HG02852 (cell line): ENCODE measurements around the gene EDC3.

ENCODE experiments used
- ATAC-seq: cut with Tn5 transposase; IDR thresholded peaks from one replicate; pipeline ENCODE4 v1.9.1; 2021; ENCODE audit warnings: mild to moderate bottlenecking, moderate library complexity; ENCODE audit not compliant: unreplicated experiment

EDC3 gene

GRCh38 chr15:74626752-74627692, 68.8 kb downstream of the EDC3 start:
- no peak for ATAC-seq

GRCh38 chr15:74626336-74626735, 69.5 kb downstream of the EDC3 start:
- no peak for ATAC-seq

DNA sequence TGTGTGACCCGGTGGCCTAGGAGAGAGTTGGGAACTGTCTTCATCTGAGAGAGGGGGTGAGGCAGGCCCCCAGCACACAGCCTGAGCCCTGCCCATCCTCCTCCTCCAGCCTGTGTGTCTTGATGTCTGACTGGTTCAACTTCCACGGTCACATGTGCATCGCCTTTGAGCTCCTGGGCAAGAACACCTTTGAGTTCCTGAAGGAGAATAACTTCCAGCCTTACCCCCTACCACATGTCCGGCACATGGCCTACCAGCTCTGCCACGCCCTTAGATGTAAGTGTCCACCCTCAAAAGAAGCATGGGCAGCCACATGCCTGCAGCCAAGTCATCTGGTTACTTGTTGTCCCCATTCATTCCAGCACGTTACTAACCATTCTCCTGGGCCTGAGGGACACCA, 70.1 kb downstream of the EDC3 start:
- ATAC-seq: no peak

DNA sequence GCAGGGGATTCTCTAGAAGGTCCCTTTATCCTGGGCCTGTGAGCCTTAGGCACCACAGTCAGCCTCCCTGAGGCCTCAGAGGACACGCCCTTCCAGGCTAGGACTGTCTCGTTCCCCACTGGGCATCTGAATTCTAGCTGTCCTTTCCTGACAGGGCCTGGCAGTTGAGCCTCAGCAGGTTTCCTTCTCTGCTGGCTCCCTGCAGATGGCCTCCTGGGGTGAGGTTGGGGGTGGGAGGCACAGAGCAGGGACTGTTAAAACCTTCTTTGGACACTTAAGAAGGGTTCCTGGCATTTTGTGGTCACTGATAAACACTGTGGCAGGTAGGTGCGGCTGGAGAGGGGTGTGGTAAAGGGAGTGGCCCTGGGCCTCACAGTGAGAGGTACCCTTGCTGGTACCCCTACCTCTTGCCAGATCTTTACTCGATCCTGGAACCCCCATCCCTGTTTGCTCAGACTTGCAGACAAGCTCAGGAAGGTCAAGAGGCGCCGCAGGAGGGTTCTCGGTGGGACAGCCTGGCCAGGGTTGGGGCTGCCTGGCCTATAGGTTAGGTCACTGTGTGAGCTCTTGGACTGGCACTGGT, 71.7 kb downstream of the EDC3 start:
- ATAC-seq: no peak

- no peak for ATAC-seq
These were observed 73.1 kb downstream of the EDC3 start for GRCh38 chr15:74622758-74623157.

DNA sequence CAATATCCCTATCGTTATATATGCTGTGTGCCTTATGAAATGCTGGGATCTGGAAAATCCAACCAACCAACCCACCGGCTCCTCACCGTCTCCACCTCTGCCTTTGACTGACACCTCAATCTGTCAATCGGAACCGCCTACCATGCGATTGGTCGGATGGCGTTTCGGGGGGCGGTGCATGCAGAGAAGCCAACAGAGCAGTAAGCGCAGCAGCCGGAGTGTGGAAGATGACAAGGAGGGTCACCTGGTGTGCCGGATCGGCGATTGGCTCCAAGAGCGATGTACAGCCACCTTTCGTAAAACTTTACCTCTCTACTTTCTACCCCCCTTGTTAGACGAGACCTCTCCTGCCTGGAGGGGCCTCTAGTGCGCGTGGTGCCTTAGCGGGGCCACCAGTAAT, 73.9 kb downstream of the EDC3 start:
- no peak for ATAC-seq

DNA sequence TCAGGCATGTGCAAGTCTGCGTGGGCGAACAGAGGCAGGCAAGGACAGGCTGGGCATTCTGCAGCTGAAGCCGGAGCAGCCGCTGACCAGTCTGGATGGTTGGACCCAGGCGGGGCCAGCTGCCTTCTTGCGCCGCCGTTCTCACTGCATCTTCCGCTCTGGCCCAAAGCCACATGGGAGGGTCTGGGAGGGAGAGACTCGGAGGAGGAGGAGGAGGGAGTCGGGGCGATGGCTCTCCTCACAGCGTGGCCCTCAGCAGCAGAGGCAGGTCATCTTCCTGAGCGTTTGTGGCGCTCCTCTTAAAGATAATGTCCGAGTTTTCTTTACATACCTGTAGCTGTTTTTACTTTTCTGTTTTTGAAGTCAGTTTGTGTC, 74.3 kb downstream of the EDC3 start:
- ATAC-seq: no peak

GRCh38 chr15:74620636-74621545, 74.9 kb downstream of the EDC3 start:
- peak; percentile 51 for ATAC-seq

- no peak for ATAC-seq
These were observed 75.7 kb downstream of the EDC3 start for GRCh38 chr15:74619916-74620635.

DNA sequence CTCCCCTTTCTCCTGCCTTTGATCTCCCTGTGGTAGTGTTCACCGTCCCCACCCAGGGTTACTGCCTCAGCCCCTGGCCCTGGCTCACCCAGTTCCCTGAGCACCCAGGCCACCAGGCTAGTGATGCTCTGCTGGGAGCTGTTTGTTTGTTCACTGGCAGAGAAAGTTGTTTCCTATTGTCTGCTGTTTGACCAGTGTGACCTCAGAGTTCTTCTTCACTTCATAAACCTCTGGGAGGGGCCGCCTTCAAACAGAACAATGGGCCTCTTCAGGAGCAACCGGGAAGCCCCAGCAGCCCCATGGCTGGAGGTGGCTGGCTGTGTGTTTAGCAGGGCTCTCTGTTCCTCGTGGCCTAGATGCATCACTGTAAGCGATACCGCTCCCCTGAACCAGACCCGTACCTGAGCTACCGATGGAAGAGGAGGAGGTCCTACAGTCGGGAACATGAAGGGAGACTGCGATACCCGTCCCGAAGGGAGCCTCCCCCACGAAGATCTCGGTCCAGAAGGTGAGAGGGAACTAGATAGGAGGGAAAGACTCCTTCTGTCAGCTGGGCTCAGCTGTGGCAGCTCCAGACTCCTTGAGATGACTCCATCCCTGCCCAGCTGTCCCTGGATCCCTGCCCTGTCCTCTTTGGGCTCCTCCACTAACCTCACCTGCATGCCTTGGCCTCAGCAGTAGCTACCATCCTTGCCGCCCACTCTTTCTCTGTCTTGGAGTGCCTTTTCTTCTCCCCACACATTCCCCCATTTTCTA, 76.8 kb downstream of the EDC3 start:
- ATAC-seq: no peak

DNA sequence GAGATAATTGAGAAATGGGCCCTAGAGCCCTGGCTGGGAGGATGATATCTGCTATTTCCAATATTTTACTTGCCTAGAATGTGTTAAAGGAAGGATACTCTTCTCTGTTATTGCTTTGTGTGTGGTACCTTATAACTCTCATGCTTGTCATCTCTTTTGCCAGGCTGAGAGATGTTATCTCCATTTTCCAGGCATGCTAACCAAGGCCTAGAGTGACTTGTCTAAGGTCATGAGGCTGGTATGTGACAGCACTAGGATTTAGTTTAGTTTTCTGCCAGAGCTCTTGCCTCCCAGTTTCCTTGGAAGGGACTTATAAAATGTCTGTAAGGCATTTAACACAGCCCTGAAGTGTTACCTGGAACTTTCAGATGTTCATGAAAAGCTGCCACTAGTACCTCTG, 78.8 kb downstream of the EDC3 start:
- no peak for ATAC-seq

- ATAC-seq: no peak
These were observed 79.4 kb downstream of the EDC3 start for GRCh38 chr15:74616366-74616939.

DNA sequence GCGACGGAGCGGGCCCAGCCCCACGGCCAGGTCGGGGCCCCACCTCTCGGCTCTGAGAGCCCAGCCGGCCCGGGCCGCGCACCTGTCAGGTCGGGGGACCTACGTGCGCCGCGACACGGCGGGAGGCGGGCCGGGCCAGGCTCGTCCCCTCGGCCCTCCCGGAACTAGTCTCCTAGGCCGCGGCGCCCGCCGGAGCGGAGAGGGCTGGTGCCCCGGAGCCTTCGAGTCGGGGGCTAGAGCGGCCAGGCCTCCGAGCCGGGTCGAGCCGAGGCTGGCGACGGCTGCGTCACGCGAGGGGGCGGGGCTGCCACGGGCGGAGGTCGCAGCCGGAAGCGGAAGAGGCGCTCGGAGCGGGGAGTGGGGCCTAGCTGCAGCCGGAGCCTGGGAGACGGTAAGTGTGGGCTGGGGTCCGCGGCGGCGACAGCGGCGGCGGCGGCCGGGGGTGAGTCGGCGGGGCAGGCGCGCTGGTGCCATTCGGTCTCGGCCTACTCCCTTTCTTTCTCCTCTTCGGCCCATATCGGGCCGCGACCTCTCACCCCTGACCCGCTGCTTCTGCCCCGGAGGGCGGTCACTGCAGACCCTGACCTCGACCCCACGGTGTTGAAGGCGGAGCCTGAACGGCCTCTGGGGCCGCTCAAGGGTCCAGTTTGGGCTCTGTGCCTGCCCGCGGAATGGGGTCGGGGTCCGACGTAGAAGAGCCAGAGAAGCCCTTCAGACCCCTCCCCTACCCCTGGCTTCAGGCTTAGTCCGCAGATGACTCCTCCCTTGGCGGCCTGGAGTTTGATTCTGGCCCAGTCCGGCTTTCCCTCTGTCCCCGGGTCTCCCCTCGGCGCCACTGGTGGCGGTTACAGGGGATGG, 80.1 kb downstream of the EDC3 start, which contains the start of gene CLK3:
Gene CLK3, plus strand, starts transcription at position 329 of the 858 bp plus-strand sequence. CDS start 3,361 bp downstream, outside the sequence.
- ATAC-seq: peak; percentile 78

DNA sequence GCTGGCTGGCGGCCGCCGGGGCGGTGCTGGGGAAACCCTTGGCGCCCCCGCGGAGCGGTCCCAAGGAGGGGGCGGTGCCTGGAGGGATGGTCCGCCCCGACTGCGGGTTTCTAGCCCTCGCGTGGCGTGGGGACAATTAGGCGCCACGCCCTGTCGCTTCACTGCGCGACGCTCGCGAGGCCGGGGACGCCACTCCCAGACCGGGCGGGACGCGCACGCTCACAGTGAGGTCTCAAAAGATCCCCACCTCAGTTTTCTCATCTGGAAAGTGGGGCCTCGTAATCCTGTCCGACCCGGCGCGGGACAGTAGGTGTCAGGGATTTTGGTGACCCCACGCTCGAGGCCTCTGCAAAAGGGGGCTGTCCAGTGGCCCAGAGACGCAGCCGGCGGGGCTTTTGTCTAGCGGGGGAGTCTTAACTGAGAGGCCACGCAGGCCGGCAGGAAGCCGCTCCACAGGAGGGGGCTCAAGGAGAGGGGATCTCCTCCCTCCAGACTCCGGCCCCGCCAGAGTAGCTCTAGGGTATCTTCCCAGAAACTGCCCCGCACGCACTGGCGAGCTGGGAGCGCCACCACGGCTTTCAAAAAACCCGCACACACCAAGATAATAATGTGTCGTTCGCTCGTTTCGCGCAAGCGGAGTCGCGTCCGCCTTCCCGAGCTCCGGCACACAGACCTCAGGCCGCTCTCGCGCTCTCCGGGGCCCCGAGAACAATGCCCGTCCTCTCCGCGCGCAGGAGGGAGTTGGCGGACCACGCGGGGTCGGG, 80.9 kb downstream of the EDC3 start:
- ATAC-seq: peak; percentile 42

- no peak for ATAC-seq
These were observed 81.7 kb downstream of the EDC3 start for GRCh38 chr15:74613953-74614743.

- ATAC-seq: no peak
These were observed 82.5 kb downstream of the EDC3 start for GRCh38 chr15:74613089-74613952.
